ENCODE results near the gene ACSL4. TPM values are rescaled to one million over a fixed set of nuclear protein-coding genes. Genes with fewer than 3 reads are reported as not detected.
A peak's percentile ranks its signal among the peaks of the same experiment; 100 is the strongest.
"Not testable (repeated sequence)": the region's sequence is repeated elsewhere in the genome, so short reads cannot be mapped to it uniquely, and the experiment has no call there.

Gene ACSL4
- total RNA-seq, 3 donors from 2014 or later, result 77.3 to 101 (median 78.9) TPM

DNA sequence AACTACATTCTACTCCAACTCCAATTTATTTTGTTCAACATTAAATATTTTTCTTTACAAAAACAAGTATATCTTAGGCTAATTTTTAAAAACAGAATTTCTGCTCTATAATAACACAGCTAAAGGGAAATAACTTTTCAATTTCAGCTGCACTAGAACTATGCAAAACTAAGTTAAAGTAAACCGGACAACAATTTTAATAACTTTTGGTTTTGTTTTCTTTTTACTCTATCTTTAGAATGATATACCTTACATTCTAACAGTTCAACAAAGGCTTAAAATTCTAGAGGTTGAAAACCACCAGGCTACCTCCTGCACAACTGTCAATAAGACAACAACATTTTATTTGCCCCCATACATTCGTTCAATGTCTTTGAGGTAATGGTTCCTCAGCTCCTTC lies 89.4 kb downstream of the ACSL4 start:
- intact Hi-C loops (cut with DNase I; ENCODE audit: low total_unique reads), result no loop called here
- H3K27ac ChIP-seq, result no peak overlapping the region
- peaks cover 0 to 6% of the 10 kb centered on the region in 2 donors for H3K27me3 ChIP-seq
- no peak for DNase-seq (ENCODE audit: low spot score in 2 of 2)
- no peak overlapping the region for H3K4me3 ChIP-seq
- H3K36me3 ChIP-seq, result no peaks in the 10 kb centered on the region
- no peaks in the 10 kb centered on the region for H3K9me3 ChIP-seq
- H3K4me1 ChIP-seq, result no peaks in the 10 kb centered on the region
- TF ChIP-seq POLR2A (IDR thresholded peaks at IDR 0.05) (no peak), POLR2AphosphoS5 (IDR thresholded peaks at IDR 0.05) (no peak)
- TF ChIP-seq, protein P1, sequence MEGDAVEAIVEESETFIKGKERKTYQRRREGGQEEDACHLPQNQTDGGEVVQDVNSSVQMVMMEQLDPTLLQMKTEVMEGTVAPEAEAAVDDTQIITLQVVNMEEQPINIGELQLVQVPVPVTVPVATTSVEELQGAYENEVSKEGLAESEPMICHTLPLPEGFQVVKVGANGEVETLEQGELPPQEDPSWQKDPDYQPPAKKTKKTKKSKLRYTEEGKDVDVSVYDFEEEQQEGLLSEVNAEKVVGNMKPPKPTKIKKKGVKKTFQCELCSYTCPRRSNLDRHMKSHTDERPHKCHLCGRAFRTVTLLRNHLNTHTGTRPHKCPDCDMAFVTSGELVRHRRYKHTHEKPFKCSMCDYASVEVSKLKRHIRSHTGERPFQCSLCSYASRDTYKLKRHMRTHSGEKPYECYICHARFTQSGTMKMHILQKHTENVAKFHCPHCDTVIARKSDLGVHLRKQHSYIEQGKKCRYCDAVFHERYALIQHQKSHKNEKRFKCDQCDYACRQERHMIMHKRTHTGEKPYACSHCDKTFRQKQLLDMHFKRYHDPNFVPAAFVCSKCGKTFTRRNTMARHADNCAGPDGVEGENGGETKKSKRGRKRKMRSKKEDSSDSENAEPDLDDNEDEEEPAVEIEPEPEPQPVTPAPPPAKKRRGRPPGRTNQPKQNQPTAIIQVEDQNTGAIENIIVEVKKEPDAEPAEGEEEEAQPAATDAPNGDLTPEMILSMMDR (IDR thresholded peaks at IDR 0.05), result no peak

DNA sequence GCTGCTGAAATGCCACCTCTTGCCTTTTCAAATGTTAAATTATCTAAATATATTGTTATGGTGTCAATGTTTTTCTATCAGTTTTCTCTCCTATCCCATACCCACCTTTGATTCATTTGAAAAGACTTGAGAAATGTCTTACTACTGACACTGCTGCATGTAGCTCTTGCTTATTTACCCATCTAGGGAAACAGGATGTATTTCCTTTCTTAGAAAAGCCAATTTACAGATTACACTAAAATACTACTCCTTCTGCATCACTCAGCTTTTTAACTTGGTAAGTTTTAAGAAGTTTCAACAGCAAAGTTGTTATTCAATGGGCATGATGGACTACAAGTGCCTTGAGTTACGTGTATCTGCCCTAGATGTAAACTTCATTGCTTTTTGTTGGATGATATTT lies 94.9 kb downstream of the ACSL4 start:
- H3K4me1 ChIP-seq, result no peaks in the 10 kb centered on the region
- no peaks in the 10 kb centered on the region for H3K9me3 ChIP-seq
- TF ChIP-seq POLR2A (IDR thresholded peaks at IDR 0.05) (no peak), POLR2AphosphoS5 (IDR thresholded peaks at IDR 0.05) (no peak)
- TF ChIP-seq, protein P1 (IDR thresholded peaks at IDR 0.05), result no peak
- H3K36me3 ChIP-seq, result no peaks in the 10 kb centered on the region
- H3K27ac ChIP-seq, result no peak overlapping the region
- no peak for DNase-seq (ENCODE audit: low spot score in 2 of 2)
- H3K27me3 ChIP-seq, result peaks cover 0 to 16% of the 10 kb centered on the region in 2 donors
- intact Hi-C loops (cut with DNase I; ENCODE audit: low total_unique reads), result no loop called here
- H3K4me3 ChIP-seq, result no peak overlapping the region

GRCh38 chrX:109637477-109637876 lies 95.6 kb downstream of the ACSL4 start:
- H3K27ac ChIP-seq; H3K4me1 ChIP-seq; DNase-seq (ENCODE audit: low spot score in 2 of 2); H3K36me3 ChIP-seq; H3K9me3 ChIP-seq; H3K4me3 ChIP-seq; intact Hi-C loops (cut with DNase I; ENCODE audit: low total_unique reads): not testable (repeated sequence)
- H3K27me3 ChIP-seq, result peaks cover 0 to 16% of the 10 kb centered on the region in 2 donors

DNA sequence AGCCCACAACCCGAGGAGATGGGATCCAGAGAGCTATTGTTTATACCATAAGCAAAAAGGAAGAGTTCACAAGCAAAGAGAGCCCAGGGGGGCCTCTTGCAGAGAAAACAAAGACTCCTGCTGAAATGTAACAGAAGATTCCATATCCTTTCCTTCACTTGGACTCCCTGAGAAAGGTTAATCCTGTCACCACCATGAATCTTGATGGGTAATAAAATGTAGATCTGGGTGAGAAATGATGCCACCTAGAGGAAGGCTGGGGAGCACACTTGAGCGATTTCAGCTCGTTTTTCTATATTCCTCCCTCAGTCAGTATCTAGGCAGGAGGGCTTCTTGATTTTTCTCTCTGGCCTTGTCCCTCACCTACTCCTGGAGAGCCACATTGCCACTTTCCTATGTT lies 97.9 kb downstream of the ACSL4 start:
- Histone ChIP-seq H3K4me3 (no peak overlapping the region), H3K27me3 (peaks cover 0 to 23% of the 10 kb centered on the region in 2 donors), H3K27ac (no peak overlapping the region), H3K4me1 (no peaks in the 10 kb centered on the region), H3K9me3 (no peaks in the 10 kb centered on the region), H3K36me3 (no peaks in the 10 kb centered on the region)
- TF ChIP-seq POLR2A (IDR thresholded peaks at IDR 0.05) (no peak), POLR2AphosphoS5 (IDR thresholded peaks at IDR 0.05) (no peak)
- TF ChIP-seq, protein P1 (IDR thresholded peaks at IDR 0.05), result peak in 1 of 3 donors; percentile 31
- intact Hi-C loops (cut with DNase I; ENCODE audit: low total_unique reads), result no loop called here
- no peak for DNase-seq (ENCODE audit: low spot score in 2 of 2)

DNA sequence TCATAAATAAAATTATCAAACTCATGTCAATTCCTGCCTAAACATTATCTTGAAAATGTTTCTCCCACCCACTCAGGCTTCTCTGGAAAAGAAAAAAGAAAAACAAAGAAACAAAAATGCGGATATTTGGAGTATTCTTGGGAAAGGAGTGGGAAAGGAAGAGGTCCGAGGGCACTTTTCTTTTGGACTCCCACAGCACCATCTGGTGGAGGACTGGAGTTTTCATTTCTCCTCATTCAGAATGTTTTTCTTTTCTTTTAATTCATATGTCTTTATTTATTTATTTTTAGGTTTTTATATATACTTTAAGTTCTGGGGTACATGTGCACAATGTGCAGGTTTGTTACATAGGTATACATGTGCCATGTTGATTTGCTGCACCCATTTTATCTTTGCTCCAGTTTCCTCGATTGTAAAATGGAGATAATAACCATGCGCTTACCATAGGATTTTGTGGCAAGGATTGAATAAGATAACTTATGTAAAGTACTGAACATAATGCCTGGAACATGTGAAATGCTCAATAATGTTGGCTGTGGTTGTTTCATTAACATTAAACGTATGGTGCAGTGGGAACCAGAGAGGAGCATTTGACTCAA lies 100.1 kb downstream of the ACSL4 start:
- TF ChIP-seq POLR2A (IDR thresholded peaks at IDR 0.05) (no peak), POLR2AphosphoS5 (IDR thresholded peaks at IDR 0.05) (no peak)
- TF ChIP-seq, protein P1 (IDR thresholded peaks at IDR 0.05), result peak in 2 of 3 donors; percentile 24 to 30
- no peak for DNase-seq (ENCODE audit: low spot score in 2 of 2)
- Histone ChIP-seq H3K9me3 (no peaks in the 10 kb centered on the region), H3K27me3 (peaks cover 0 to 22% of the 10 kb centered on the region in 2 donors), H3K4me1 (no peaks in the 10 kb centered on the region), H3K36me3 (no peaks in the 10 kb centered on the region), H3K27ac (no peak overlapping the region), H3K4me3 (no peak overlapping the region)
- intact Hi-C loops (cut with DNase I; ENCODE audit: low total_unique reads), result no loop called here

Measured in breast epithelium (tissue), 4 donors.